ENCODE results near the gene KIAA0753. TPM values are rescaled to one million over a fixed set of nuclear protein-coding genes. Genes with fewer than 3 reads are reported as not detected.
"Not testable (repeated sequence)": the region's sequence is repeated elsewhere in the genome, so short reads cannot be mapped to it uniquely, and the experiment has no call there.

The KIAA0753 gene
- total RNA-seq, 4 donors from 2014 or later, result 20.8 to 46.7 (median 25.6) TPM

DNA sequence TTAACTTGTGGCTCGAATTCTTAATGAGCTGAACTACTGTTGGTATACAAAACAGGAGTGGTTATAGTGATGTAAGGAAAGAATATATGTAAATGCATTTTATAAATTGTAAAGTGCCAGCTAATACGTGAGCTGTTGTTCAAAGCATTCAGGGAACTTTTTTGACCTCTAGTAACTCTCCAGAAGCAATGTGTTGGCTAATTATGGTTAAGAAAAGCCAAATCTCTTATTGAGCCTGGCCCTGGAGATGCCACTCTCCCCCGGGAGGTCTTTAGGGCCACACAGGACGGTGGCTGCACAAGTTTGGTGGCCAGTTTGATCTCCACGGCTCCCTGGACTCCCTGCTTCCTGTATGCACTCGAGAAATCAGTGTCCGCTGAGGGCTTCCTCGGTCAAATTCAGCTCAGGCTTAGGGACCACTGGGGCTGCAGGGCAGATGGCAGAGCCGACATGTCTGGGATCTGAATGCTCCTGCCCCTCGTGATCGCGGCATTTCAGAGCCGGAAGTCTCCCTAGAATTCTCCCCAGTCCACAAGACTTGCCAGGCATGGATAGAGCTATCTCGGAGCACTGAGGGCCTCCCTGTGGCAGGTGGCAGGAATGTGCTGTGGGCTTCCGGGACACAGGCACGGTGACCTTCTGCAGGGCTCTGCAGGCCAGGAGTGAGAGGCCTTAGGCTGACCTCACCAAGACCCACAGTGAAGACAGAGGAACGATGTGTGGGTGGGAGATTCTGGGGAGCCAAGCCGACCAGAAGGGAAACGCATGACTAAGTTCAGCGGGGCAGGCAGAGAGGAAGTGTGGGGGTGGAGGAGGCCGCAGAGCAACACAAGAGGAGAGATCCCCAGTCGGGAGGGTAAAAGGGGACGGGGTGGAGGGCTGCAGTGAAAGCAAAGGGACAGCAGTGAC lies 65.6 kb downstream of the KIAA0753 start:
- peak; percentile 57 to 61 for DNase-seq
- H3K4me1 ChIP-seq, result peaks cover 17% of the 10 kb centered on the region in 2 donors
- H3K36me3 ChIP-seq, result peaks cover 0 to 6% of the 10 kb centered on the region in 2 donors
- H3K4me3 ChIP-seq (replicated peaks in 1 of 3), result no peak overlapping the region
- WGBS, 2 donors, result 17 to 23% methylated on average over 15 to 20 of the region's 23 CpGs
- no peaks in the 10 kb centered on the region for H3K9me3 ChIP-seq
- intact Hi-C loops (cut with DNase I), result loop anchor here (5.0 kb wide), 1 partner anchor 103 kb away; no protein-coding TSS in a partner anchor
- no peak for TF ChIP-seq POLR2A (IDR thresholded peaks at IDR 0.05)
- TF ChIP-seq CTCF (IDR thresholded peaks at IDR 0.05), result peak in 3 of 6 experiments; percentile 31 to 46 (median 33)
- H3K27ac ChIP-seq, result peak overlapping the region; percentile 10 to 73 (median 21)
- no peaks in the 10 kb centered on the region for H3K27me3 ChIP-seq

DNA sequence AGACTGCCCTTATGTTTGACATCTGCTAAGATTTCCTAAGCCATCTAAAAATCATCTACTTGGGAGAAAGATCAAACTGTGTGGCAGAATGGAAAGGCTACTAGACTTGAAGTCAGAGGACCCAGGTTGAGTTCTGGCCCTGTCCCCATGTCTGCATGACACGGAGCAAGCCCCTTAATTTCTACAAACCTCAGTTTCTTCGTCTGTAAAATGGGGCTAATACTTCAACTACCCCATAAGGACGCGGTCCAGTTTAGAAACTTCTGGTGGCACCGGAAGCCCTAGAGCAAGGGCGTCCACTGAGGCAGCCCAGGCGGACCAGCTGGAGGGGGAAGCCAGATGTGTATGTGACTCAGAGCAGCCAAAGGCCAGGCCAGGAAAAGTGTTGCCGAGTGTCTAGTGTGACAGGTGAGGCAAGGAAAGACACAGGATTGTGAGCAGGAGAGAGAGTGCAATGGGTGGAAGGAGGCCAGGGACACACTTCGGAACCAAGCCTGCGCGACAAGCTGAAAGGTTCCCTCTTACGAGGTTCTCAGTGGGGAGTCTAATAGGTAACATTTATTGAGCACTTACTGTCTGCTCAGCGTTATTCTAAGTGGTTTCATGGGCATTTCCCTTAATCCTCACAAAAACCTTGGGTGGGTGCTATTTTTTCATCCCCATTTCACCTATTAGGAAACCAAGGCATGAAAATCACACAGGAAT lies 66.4 kb downstream of the KIAA0753 start:
- 81 to 86% methylated on average over 13 of the region's 13 CpGs for WGBS, 2 donors
- DNase-seq, result peak; percentile 68 to 73
- intact Hi-C loops (cut with DNase I), result no loop called here
- peaks cover 17% of the 10 kb centered on the region in 2 donors for H3K4me1 ChIP-seq
- no peaks in the 10 kb centered on the region for H3K27me3 ChIP-seq
- peaks cover 0 to 2% of the 10 kb centered on the region in 2 donors for H3K36me3 ChIP-seq
- no peak overlapping the region for H3K4me3 ChIP-seq (replicated peaks in 1 of 3)
- no peak for TF ChIP-seq POLR2A (IDR thresholded peaks at IDR 0.05)
- no peak for TF ChIP-seq CTCF (IDR thresholded peaks at IDR 0.05)
- no peaks in the 10 kb centered on the region for H3K9me3 ChIP-seq
- H3K27ac ChIP-seq, result peak overlapping the region in 1 of 3 donors; percentile 73

GRCh38 chr17:6573495-6573894 lies 67.0 kb downstream of the KIAA0753 start:
- H3K9me3 ChIP-seq; H3K4me3 ChIP-seq (replicated peaks in 1 of 3); H3K36me3 ChIP-seq; H3K27ac ChIP-seq; DNase-seq; H3K27me3 ChIP-seq; intact Hi-C loops (cut with DNase I): not testable (repeated sequence)
- WGBS, 2 donors, result 94 to 99% methylated on average over 6 of the region's 6 CpGs
- peaks cover 17% of the 10 kb centered on the region in 2 donors for H3K4me1 ChIP-seq

GRCh38 chr17:6572972-6573370 lies 67.5 kb downstream of the KIAA0753 start:
- TF ChIP-seq CTCF (IDR thresholded peaks at IDR 0.05) (no peak), POLR2A (IDR thresholded peaks at IDR 0.05) (no peak)
- intact Hi-C loops (cut with DNase I), result no loop called here
- no peaks in the 10 kb centered on the region for H3K9me3 ChIP-seq
- 94 to 95% methylated on average over 4 to 5 of the region's 8 CpGs for WGBS, 2 donors
- H3K36me3 ChIP-seq, result no peaks in the 10 kb centered on the region
- H3K27me3 ChIP-seq, result no peaks in the 10 kb centered on the region
- peaks cover 17% of the 10 kb centered on the region in 2 donors for H3K4me1 ChIP-seq
- no peak overlapping the region for H3K27ac ChIP-seq
- H3K4me3 ChIP-seq (replicated peaks in 1 of 3), result no peak overlapping the region
- DNase-seq, result no peak

- Histone ChIP-seq H3K4me1 (peaks cover 17% of the 10 kb centered on the region in 2 donors), H3K27ac (no peak overlapping the region), H3K36me3 (no peaks in the 10 kb centered on the region), H3K4me3 (replicated peaks in 1 of 3) (no peak overlapping the region), H3K9me3 (no peaks in the 10 kb centered on the region), H3K27me3 (no peaks in the 10 kb centered on the region)
- TF ChIP-seq CTCF (IDR thresholded peaks at IDR 0.05) (no peak), POLR2A (IDR thresholded peaks at IDR 0.05) (no peak)
- DNase-seq, result no peak
- 82 to 86% methylated on average over 7 of the region's 7 CpGs for WGBS, 2 donors
- intact Hi-C loops (cut with DNase I), result no loop called here
Observed at GRCh38 chr17:6571452-6571781, 69.1 kb downstream of the KIAA0753 start.
